Measurements from ENCODE around the gene ZXDC. TPM values are rescaled to one million over a fixed set of nuclear protein-coding genes. Genes with fewer than 3 reads are reported as not detected.

Gene ZXDC
- polyA plus RNA-seq, 1 donor, result 35.9 TPM

DNA sequence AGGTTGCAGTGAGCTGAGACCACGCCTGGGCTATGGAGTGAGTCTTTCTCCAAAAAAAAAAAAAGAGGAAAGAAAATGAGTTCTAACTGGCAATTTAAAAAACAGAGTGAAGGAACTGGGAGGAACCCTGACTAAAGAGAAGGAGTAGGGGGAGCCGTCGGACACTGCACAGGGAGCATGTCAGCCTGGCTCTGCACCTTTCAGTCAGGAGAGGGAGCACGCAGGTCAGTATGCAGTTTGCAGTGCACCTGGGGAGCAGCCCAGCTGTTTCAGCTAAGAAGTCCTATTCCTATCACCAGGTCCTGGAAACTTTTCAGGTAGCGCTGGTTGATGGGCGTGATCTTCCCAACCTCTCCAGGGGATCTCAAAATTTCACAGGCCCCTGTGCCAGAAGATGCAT, 14.9 kb upstream of the ZXDC start:
- 30% methylated on average over 2 of the region's 6 CpGs for WGBS (ENCODE audit: insufficient coverage, low lambda C conversion rate)
- Histone ChIP-seq H3K36me3 (ENCODE audit: control insufficient read depth, insufficient read depth, low read length) (no peaks in the 10 kb centered on the region), H3K27ac (ENCODE audit: low read length) (no peak overlapping the region), H3K27me3 (ENCODE audit: control insufficient read depth, insufficient read depth, low read length) (peaks cover 4% of the 10 kb centered on the region), H3K4me1 (ENCODE audit: control insufficient read depth, insufficient read depth, low read length) (no peaks in the 10 kb centered on the region), H3K4me3 (ENCODE audit: low read length) (no peak overlapping the region), H3K9me3 (ENCODE audit: control insufficient read depth, low read depth, low read length) (no peaks in the 10 kb centered on the region)
- DNase-seq, result no peak

DNA sequence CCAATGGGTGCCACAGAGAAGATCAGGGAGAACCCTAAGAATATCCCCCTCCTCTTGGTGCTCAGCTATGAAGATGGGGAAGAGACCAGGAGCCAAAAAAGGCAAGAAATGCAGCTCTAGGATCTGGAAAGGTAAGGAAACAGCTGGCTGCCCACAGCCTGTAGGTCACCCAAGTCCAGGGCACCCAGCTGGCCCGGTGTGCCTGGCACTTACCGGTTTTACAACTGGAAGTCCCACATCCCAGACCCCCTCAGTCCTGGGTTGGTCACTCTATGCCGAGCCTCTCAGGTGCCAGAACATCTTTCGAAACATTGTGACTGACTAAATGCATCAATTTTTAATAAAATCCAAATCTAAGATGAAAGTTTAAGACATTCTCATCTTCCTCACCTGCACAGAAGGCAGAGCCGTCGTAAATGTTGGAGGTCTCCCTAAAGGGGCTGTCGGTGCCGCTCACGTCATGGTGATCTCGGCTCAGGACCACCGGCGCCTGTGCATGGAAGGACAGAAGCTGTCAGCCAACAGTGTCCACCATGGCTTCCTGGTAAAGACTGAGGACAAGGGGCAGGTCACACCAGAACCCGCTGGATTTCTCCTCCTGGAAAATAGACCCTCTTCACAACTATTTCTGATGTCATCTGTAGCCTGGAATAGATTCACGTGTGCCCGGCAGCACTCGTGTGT, 13.3 kb upstream of the ZXDC start:
- Histone ChIP-seq H3K4me3 (ENCODE audit: low read length) (no peak overlapping the region), H3K27me3 (ENCODE audit: control insufficient read depth, insufficient read depth, low read length) (peaks cover 4% of the 10 kb centered on the region), H3K36me3 (ENCODE audit: control insufficient read depth, insufficient read depth, low read length) (no peaks in the 10 kb centered on the region), H3K4me1 (ENCODE audit: control insufficient read depth, insufficient read depth, low read length) (no peaks in the 10 kb centered on the region), H3K9me3 (ENCODE audit: control insufficient read depth, low read depth, low read length) (no peaks in the 10 kb centered on the region), H3K27ac (ENCODE audit: low read length) (no peak overlapping the region)
- no peak for DNase-seq
- WGBS (ENCODE audit: insufficient coverage, low lambda C conversion rate), result 100% methylated on average over 3 of the region's 16 CpGs

DNA sequence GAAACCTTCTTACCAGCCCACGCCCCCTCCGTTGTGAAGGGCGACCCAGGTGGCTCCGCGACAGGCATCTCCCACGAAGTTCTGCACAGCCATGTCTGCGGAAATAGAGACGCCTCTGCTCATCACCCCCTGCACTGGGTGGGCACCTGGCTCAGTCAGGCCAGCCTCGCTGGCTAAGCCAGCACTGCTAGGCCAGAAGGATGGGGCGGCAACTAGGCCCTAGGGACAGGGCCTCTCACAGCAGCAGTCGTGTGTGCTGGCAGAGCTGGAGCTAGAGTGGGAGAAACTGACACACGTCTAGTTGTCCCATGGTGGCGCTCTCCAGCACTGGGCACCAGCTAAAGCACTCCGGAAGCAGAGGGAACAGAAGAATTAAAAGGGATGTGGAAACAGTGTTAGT, 12.5 kb upstream of the ZXDC start:
- no peak overlapping the region for H3K4me3 ChIP-seq (ENCODE audit: low read length)
- no peak for DNase-seq
- H3K27ac ChIP-seq (ENCODE audit: low read length), result no peak overlapping the region
- H3K27me3 ChIP-seq (ENCODE audit: control insufficient read depth, insufficient read depth, low read length), result peaks cover 4% of the 10 kb centered on the region
- H3K4me1 ChIP-seq (ENCODE audit: control insufficient read depth, insufficient read depth, low read length), result no peaks in the 10 kb centered on the region
- no CpG with 5 or more reads among the region's 14 CpGs for WGBS (ENCODE audit: insufficient coverage, low lambda C conversion rate)
- H3K9me3 ChIP-seq (ENCODE audit: control insufficient read depth, low read depth, low read length), result no peaks in the 10 kb centered on the region
- H3K36me3 ChIP-seq (ENCODE audit: control insufficient read depth, insufficient read depth, low read length), result no peaks in the 10 kb centered on the region

DNA sequence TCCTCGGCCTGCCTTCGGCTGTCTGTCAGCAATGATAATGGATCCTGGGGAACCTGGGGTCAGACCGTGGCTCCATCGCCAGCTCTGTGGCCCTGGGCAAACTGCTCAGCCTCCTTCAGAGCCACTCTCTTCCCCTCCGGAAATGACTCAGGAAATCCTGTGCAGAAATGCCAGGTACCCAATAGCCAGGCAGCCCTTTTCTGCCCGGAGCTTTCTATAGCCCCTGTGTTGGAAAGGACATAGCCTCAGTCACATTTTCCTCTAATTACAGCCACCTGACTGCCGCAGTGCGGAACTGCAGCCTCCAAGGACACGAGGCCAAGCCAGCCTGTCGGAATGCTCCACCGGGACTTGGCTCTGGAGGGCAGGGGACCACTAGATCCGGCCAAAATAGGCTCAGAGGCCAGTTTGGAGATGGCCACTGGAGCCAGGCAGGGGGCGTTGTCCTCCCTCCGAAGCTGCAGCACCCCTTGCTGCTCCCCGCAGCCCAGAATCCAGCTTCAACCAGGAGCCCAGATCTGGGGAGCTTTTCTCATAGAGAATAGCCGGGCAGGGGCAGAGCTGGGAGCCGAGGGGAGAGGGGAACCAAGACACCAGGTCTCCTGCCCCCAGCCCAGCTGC, 11.6 kb upstream of the ZXDC start:
- Histone ChIP-seq H3K36me3 (ENCODE audit: control insufficient read depth, insufficient read depth, low read length) (no peaks in the 10 kb centered on the region), H3K9me3 (ENCODE audit: control insufficient read depth, low read depth, low read length) (no peaks in the 10 kb centered on the region), H3K4me3 (ENCODE audit: low read length) (no peak overlapping the region), H3K4me1 (ENCODE audit: control insufficient read depth, insufficient read depth, low read length) (peaks cover 3% of the 10 kb centered on the region), H3K27me3 (ENCODE audit: control insufficient read depth, insufficient read depth, low read length) (peaks cover 4% of the 10 kb centered on the region), H3K27ac (ENCODE audit: low read length) (no peak overlapping the region)
- no peak for DNase-seq
- WGBS (ENCODE audit: insufficient coverage, low lambda C conversion rate), result no CpG with 5 or more reads among the region's 17 CpGs

DNA sequence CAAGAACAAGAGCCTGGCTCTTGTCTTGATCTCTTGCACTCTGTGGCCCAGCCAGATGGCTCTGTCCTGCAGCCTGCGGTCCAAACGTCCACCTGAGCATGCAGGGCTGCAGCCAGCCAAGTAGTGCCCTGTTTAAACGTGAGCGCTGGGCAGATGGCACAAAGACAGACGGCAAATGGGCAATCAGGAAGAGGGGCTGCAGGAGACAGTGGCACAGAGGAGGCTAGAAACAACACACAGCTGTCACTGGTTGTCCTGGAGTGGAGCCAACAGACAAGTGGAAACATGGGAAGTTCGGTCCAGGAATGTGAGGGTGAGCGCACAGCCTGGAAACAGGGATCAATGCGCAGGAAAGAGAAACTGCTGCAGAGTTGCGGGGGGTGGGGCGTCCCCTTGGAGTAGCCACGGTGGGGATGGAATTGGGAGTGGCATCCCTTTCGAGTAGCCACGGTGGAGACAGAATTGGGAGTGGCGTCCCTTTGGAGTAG, 10.7 kb upstream of the ZXDC start:
- WGBS (ENCODE audit: insufficient coverage, low lambda C conversion rate), result no CpG with 5 or more reads among the region's 14 CpGs
- Histone ChIP-seq H3K4me3 (ENCODE audit: low read length) (no peak overlapping the region), H3K9me3 (ENCODE audit: control insufficient read depth, low read depth, low read length) (no peaks in the 10 kb centered on the region), H3K4me1 (ENCODE audit: control insufficient read depth, insufficient read depth, low read length) (peaks cover 12% of the 10 kb centered on the region), H3K27ac (ENCODE audit: low read length) (no peak overlapping the region), H3K36me3 (ENCODE audit: control insufficient read depth, insufficient read depth, low read length) (no peaks in the 10 kb centered on the region), H3K27me3 (ENCODE audit: control insufficient read depth, insufficient read depth, low read length) (peaks cover 4% of the 10 kb centered on the region)
- no peak for DNase-seq

DNA sequence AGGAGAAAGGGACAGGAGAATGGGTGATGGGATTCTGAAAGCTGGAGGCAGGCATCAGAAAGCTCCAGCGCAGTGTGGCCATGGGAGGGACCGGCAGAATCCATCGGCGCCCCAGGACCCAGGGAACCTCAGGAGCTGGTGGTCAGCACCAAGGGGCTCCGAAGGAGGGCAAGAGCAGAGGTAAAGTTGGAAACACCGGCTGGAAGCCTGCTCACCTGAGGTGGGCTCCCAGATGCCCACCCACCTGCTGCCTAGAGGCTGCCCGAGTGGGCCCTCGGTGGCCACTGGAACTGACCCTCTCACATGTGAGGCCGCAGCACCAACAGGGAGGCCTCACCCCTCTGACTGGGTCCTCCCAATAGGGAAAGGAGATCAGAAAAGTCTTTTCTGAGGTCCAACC, 10.3 kb upstream of the ZXDC start:
- peaks cover 4% of the 10 kb centered on the region for H3K27me3 ChIP-seq (ENCODE audit: control insufficient read depth, insufficient read depth, low read length)
- no peaks in the 10 kb centered on the region for H3K9me3 ChIP-seq (ENCODE audit: control insufficient read depth, low read depth, low read length)
- no peak for DNase-seq
- H3K4me1 ChIP-seq (ENCODE audit: control insufficient read depth, insufficient read depth, low read length), result peaks cover 15% of the 10 kb centered on the region
- no peaks in the 10 kb centered on the region for H3K36me3 ChIP-seq (ENCODE audit: control insufficient read depth, insufficient read depth, low read length)
- WGBS (ENCODE audit: insufficient coverage, low lambda C conversion rate), result no CpG with 5 or more reads among the region's 9 CpGs
- no peak overlapping the region for H3K27ac ChIP-seq (ENCODE audit: low read length)
- no peak overlapping the region for H3K4me3 ChIP-seq (ENCODE audit: low read length)

DNA sequence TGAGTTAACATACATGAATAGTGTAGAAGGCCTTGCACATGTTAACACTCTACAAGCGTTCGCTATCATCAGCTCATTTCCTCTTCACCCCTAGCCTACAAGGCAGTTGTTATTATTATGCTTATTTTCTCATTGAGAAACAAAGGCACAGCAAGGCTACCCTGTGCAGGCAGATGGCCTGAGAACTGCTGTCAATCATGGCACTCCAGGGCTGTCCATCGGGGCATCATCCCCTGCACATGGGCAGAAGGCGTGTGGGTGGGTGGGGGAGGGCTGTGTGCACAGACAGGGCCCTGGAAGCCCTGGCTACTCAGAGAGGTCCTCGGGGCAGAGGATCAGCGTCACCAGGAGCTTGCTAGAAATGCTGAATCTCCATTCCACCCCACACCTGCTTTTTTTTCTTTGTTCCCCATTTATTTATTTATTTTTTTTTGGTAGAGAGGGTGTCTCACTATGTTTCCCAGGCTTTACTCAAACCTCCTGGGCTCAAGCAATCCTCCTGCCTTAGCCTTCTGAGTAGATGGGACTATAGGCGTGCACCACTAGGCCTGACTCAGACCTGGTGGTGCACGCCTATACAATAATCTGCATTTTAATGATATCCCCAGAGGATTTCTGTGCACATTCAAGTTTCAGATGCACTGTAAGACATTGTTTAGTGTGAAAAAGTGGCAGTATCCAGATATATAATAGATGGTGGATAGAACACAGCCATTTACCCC, 9.6 kb upstream of the ZXDC start:
- no peaks in the 10 kb centered on the region for H3K36me3 ChIP-seq (ENCODE audit: control insufficient read depth, insufficient read depth, low read length)
- H3K27ac ChIP-seq (ENCODE audit: low read length), result no peak overlapping the region
- WGBS (ENCODE audit: insufficient coverage, low lambda C conversion rate), result no CpG with 5 or more reads among the region's 8 CpGs
- DNase-seq, result no peak
- no peak overlapping the region for H3K4me3 ChIP-seq (ENCODE audit: low read length)
- H3K27me3 ChIP-seq (ENCODE audit: control insufficient read depth, insufficient read depth, low read length), result peaks cover 4% of the 10 kb centered on the region
- H3K9me3 ChIP-seq (ENCODE audit: control insufficient read depth, low read depth, low read length), result no peaks in the 10 kb centered on the region
- H3K4me1 ChIP-seq (ENCODE audit: control insufficient read depth, insufficient read depth, low read length), result peaks cover 15% of the 10 kb centered on the region

DNA sequence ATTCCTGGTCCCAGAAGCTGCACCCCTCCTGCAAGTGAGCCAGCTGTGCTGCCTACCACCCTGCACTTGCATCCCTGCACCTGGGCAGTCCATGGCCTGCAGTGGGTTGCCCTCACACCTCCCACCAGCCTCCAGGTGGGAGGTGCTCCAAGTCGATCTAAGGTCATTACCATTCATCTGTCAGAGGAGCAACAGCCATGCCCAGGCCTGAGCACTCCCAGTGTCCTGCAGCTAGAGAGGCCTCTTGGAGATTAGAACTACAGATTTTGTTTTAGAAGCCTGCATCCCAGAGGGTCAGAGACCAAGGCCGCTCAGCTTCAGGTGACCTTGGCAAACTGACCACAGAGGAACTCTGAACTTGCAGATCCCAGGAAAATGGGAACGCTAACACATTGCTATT, 9.0 kb upstream of the ZXDC start:
- WGBS (ENCODE audit: insufficient coverage, low lambda C conversion rate), result no CpG with 5 or more reads among the region's 3 CpGs

DNA sequence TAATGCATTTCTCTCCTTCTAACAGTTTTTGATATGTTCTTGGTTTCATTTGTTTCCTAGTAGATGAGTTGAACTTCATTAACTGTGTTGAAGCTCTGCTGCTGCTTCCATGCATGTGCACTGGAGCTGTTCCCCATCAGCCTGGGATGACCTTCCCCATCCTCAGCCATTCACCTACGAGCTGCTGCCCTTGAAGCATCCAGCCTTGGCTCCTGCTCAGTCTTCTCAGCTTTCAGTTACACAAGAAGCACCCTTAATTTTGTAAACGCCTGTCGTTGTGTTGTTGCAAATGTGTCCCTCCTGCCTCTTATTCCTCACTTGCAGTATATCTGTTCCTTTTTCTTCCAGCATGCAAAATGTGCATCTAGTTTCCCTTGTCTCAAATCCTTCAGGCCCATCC, 8.5 kb upstream of the ZXDC start:
- DNase-seq, result no peak
- WGBS (ENCODE audit: insufficient coverage, low lambda C conversion rate), result no CpG with 5 or more reads among the region's 3 CpGs
- no peaks in the 10 kb centered on the region for H3K9me3 ChIP-seq (ENCODE audit: control insufficient read depth, low read depth, low read length)

More for the DNA sequence above, 9.0 kb upstream of the ZXDC start:
- peaks cover 4% of the 10 kb centered on the region for H3K27me3 ChIP-seq (ENCODE audit: control insufficient read depth, insufficient read depth, low read length)
- H3K27ac ChIP-seq (ENCODE audit: low read length), result no peak overlapping the region
- H3K36me3 ChIP-seq (ENCODE audit: control insufficient read depth, insufficient read depth, low read length), result no peaks in the 10 kb centered on the region
- peaks cover 15% of the 10 kb centered on the region for H3K4me1 ChIP-seq (ENCODE audit: control insufficient read depth, insufficient read depth, low read length)
- no peak for DNase-seq
- no peaks in the 10 kb centered on the region for H3K9me3 ChIP-seq (ENCODE audit: control insufficient read depth, low read depth, low read length)
- H3K4me3 ChIP-seq (ENCODE audit: low read length), result no peak overlapping the region

DNA sequence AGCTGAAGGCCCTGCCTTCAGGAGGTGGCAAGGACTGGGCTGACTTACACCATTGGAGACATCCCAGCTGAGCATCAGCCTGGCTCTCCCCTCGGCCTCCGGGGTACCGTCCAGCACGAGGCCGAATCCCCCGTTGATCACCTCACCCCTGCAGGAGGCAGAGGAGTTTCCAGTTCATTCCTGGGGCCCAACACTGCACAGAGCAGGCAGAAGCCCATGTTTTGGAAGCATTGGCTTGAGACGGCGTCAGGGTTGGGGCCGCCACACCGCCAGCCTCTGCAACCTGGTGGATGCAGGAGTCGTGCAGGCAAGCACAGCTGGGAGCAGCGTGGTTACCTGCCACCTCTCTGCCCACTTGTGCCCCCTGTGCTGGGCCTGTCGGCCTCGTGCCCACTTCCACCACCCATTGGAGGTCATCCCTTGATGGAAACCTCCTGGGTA, 7.7 kb upstream of the ZXDC start:
- H3K36me3 ChIP-seq (ENCODE audit: control insufficient read depth, insufficient read depth, low read length), result no peaks in the 10 kb centered on the region
- H3K9me3 ChIP-seq (ENCODE audit: control insufficient read depth, low read depth, low read length), result no peaks in the 10 kb centered on the region
- DNase-seq, result no peak
- H3K4me1 ChIP-seq (ENCODE audit: control insufficient read depth, insufficient read depth, low read length), result peaks cover 15% of the 10 kb centered on the region
- no peak overlapping the region for H3K27ac ChIP-seq (ENCODE audit: low read length)
- H3K27me3 ChIP-seq (ENCODE audit: control insufficient read depth, insufficient read depth, low read length), result peaks cover 4% of the 10 kb centered on the region
- WGBS (ENCODE audit: insufficient coverage, low lambda C conversion rate), result no CpG with 5 or more reads among the region's 14 CpGs
- H3K4me3 ChIP-seq (ENCODE audit: low read length), result no peak overlapping the region

More for the DNA sequence above, 8.5 kb upstream of the ZXDC start:
- Histone ChIP-seq H3K27ac (ENCODE audit: low read length) (no peak overlapping the region), H3K27me3 (ENCODE audit: control insufficient read depth, insufficient read depth, low read length) (peaks cover 4% of the 10 kb centered on the region), H3K4me3 (ENCODE audit: low read length) (no peak overlapping the region), H3K4me1 (ENCODE audit: control insufficient read depth, insufficient read depth, low read length) (peaks cover 15% of the 10 kb centered on the region), H3K36me3 (ENCODE audit: control insufficient read depth, insufficient read depth, low read length) (no peaks in the 10 kb centered on the region)
